Measurements from ENCODE around the gene SIL1. TPM values are rescaled to one million over a fixed set of nuclear protein-coding genes. Genes with fewer than 3 reads are reported as not detected.

Gene SIL1
- total RNA-seq, 1 experiment from 2014 or later: 10.7 TPM

DNA sequence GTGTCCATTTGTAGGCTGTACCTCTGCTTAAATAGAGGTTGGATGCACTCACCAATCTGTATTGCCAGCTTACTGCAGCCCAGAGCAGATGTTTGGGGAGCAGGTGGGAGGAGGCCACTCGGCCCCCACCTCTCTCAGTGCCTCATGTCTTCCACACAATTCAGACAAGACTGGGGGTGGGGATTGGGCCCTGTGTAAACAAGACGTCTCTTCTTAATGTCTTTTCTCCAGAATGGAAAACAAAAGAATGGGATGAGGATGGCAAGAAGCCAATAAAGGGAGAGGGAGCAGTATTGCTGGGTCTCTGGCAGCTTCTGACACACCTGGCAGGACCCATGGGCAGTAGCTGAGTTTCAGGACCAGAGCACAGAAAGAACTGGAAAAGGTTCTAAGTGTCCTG is 64.9 kb downstream of the SIL1 start:
- no peak overlapping the region for H3K4me3 Mint-ChIP-seq
- POLR2A ChIA-PET: interaction anchor here (0.5 kb wide), 1 partner anchor 98 kb away, joined by 4 read pairs; no protein-coding TSS in a partner anchor
- ATAC-seq (no peak), DNase-seq (ENCODE audit: low spot score) (no peak)
- H3K27me3 Mint-ChIP-seq (ENCODE audit: low read depth): no peaks in the 10 kb centered on the region
- no peak overlapping the region for H3K27ac Mint-ChIP-seq
- H3K36me3 Mint-ChIP-seq: no peaks in the 10 kb centered on the region
- no peaks in the 10 kb centered on the region for H3K9me3 Mint-ChIP-seq
- TF ChIP-seq FOXJ3 (CRISPR knock-in tag; IDR thresholded peaks at IDR 0.05; ENCODE audit: borderline replicate concordance) (no peak), ZNF416 (CRISPR knock-in tag; IDR thresholded peaks at IDR 0.05) (no peak), NR2C2 (CRISPR knock-in tag; IDR thresholded peaks at IDR 0.05) (no peak), TEAD1 (CRISPR knock-in tag; IDR thresholded peaks at IDR 0.05) (no peak), SMAD3 (CRISPR knock-in tag; IDR thresholded peaks at IDR 0.05; ENCODE audit: borderline replicate concordance) (no peak), ZNF232 (CRISPR knock-in tag; IDR thresholded peaks at IDR 0.05) (no peak), ZBTB21 (CRISPR knock-in tag; IDR thresholded peaks at IDR 0.05; ENCODE audit: borderline replicate concordance) (no peak), IRF2 (CRISPR knock-in tag; IDR thresholded peaks at IDR 0.05; ENCODE audit: borderline replicate concordance, low read depth) (no peak), ZNF396 (CRISPR knock-in tag; IDR thresholded peaks at IDR 0.05; ENCODE audit: borderline replicate concordance) (no peak), OVOL2 (CRISPR knock-in tag; IDR thresholded peaks at IDR 0.05; ENCODE audit: borderline replicate concordance) (no peak), MYBL2 (CRISPR knock-in tag; IDR thresholded peaks at IDR 0.05) (no peak), TEAD4 (CRISPR knock-in tag; IDR thresholded peaks at IDR 0.05) (no peak), ESRRA (CRISPR knock-in tag; IDR thresholded peaks at IDR 0.05; ENCODE audit: borderline replicate concordance) (no peak), NR3C1 (CRISPR knock-in tag; conservative IDR thresholded peaks at IDR 0.05; ENCODE audit: low read depth) (no peak)
- TF ChIP-seq, protein P1, sequence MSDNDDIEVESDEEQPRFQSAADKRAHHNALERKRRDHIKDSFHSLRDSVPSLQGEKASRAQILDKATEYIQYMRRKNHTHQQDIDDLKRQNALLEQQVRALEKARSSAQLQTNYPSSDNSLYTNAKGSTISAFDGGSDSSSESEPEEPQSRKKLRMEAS (CRISPR knock-in tag; IDR thresholded peaks at IDR 0.05): no peak
- TF ChIP-seq, protein P2, sequence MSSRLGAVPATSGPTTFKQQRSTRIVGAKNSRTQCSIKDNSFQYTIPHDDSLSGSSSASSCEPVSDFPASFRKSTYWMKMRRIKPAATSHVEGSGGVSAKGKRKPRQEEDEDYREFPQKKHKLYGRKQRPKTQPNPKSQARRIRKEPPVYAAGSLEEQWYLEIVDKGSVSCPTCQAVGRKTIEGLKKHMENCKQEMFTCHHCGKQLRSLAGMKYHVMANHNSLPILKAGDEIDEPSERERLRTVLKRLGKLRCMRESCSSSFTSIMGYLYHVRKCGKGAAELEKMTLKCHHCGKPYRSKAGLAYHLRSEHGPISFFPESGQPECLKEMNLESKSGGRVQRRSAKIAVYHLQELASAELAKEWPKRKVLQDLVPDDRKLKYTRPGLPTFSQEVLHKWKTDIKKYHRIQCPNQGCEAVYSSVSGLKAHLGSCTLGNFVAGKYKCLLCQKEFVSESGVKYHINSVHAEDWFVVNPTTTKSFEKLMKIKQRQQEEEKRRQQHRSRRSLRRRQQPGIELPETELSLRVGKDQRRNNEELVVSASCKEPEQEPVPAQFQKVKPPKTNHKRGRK (CRISPR knock-in tag; IDR thresholded peaks at IDR 0.05; ENCODE audit: borderline replicate concordance): no peak
- H3K4me1 Mint-ChIP-seq: peaks cover 21% of the 10 kb centered on the region
- CTCF ChIA-PET: interaction anchor here (1.1 kb wide), 1 partner anchor 161 kb away, joined by 3 read pairs; no protein-coding TSS in a partner anchor

DNA sequence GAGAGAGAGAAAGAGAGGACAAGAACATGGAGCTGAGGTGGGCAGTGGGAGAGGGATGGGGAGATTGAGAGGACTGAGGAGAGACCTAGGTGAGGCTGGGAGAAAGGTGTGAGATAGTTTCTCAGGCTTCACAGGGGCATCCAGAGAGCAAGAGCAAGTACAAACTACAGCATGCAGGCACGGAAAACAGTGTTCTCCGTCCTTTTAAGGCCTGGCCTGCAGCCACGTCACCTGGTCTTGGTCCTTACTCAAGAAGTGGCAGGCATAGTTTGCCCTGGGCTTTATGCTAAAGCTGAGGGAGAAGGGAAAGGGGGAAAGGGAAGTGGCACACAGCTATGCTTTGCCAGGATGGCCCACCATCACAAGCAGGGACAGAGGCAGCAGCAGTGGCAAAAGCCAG is 65.7 kb downstream of the SIL1 start:
- no peak for ATAC-seq
- H3K36me3 Mint-ChIP-seq: no peaks in the 10 kb centered on the region
- no peak overlapping the region for H3K4me3 Mint-ChIP-seq
- no peak overlapping the region for H3K27ac Mint-ChIP-seq
- ChIA-PET POLR2A (no interaction called here), CTCF (interaction anchor here (1.1 to 1.4 kb wide), 2 partner anchors 160 to 343 kb away, joined by 3 to 4 read pairs; no protein-coding TSS in a partner anchor)
- TF ChIP-seq, protein P3, sequence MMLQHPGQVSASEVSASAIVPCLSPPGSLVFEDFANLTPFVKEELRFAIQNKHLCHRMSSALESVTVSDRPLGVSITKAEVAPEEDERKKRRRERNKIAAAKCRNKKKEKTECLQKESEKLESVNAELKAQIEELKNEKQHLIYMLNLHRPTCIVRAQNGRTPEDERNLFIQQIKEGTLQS (CRISPR knock-in tag; conservative IDR thresholded peaks at IDR 0.05): no peak
- TF ChIP-seq ZNF396 (CRISPR knock-in tag; IDR thresholded peaks at IDR 0.05; ENCODE audit: borderline replicate concordance) (no peak), FOXJ3 (CRISPR knock-in tag; IDR thresholded peaks at IDR 0.05; ENCODE audit: borderline replicate concordance) (no peak), NR1H2 (CRISPR knock-in tag; IDR thresholded peaks at IDR 0.05) (no peak), SOX15 (CRISPR knock-in tag; IDR thresholded peaks at IDR 0.05) (no peak), FOXK1 (CRISPR knock-in tag; IDR thresholded peaks at IDR 0.05) (no peak), NR2C2 (CRISPR knock-in tag; IDR thresholded peaks at IDR 0.05) (no peak), RELA (CRISPR knock-in tag; IDR thresholded peaks at IDR 0.05; ENCODE audit: borderline replicate concordance) (no peak)
- TF ChIP-seq, protein P4, sequence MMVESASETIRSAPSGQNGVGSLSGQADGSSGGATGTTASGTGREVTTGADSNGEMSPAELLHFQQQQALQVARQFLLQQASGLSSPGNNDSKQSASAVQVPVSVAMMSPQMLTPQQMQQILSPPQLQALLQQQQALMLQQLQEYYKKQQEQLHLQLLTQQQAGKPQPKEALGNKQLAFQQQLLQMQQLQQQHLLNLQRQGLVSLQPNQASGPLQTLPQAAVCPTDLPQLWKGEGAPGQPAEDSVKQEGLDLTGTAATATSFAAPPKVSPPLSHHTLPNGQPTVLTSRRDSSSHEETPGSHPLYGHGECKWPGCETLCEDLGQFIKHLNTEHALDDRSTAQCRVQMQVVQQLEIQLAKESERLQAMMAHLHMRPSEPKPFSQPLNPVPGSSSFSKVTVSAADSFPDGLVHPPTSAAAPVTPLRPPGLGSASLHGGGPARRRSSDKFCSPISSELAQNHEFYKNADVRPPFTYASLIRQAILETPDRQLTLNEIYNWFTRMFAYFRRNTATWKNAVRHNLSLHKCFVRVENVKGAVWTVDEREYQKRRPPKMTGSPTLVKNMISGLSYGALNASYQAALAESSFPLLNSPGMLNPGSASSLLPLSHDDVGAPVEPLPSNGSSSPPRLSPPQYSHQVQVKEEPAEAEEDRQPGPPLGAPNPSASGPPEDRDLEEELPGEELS (CRISPR knock-in tag; IDR thresholded peaks at IDR 0.05): no peak
- TF ChIP-seq, protein P5, sequence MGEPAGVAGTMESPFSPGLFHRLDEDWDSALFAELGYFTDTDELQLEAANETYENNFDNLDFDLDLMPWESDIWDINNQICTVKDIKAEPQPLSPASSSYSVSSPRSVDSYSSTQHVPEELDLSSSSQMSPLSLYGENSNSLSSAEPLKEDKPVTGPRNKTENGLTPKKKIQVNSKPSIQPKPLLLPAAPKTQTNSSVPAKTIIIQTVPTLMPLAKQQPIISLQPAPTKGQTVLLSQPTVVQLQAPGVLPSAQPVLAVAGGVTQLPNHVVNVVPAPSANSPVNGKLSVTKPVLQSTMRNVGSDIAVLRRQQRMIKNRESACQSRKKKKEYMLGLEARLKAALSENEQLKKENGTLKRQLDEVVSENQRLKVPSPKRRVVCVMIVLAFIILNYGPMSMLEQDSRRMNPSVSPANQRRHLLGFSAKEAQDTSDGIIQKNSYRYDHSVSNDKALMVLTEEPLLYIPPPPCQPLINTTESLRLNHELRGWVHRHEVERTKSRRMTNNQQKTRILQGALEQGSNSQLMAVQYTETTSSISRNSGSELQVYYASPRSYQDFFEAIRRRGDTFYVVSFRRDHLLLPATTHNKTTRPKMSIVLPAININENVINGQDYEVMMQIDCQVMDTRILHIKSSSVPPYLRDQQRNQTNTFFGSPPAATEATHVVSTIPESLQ (CRISPR knock-in tag; IDR thresholded peaks at IDR 0.05): no peak
- TF ChIP-seq, protein P2 (CRISPR knock-in tag; IDR thresholded peaks at IDR 0.05; ENCODE audit: borderline replicate concordance): no peak
- peaks cover 15% of the 10 kb centered on the region for H3K4me1 Mint-ChIP-seq
- no peaks in the 10 kb centered on the region for H3K27me3 Mint-ChIP-seq (ENCODE audit: low read depth)
- no peaks in the 10 kb centered on the region for H3K9me3 Mint-ChIP-seq
- DNase-seq (ENCODE audit: low spot score): no peak

All from WTC11 (cell line).